HUES48 (cell line): ENCODE measurements around the gene ZBTB39.

Experiments used
- H3K27ac ChIP-seq: one replicate; pipeline ENCODE4 v1.7.0; 2013; ENCODE audit warnings: low read depth, low read length, inconsistent platforms
- H3K27me3 ChIP-seq: 2 replicates; pipeline ENCODE4 v1.6.1; 2013; ENCODE audit warnings: mild to moderate bottlenecking, low read length; ENCODE audit not compliant: control insufficient read depth, insufficient read depth
- H3K36me3 ChIP-seq: 2 replicates; pipeline ENCODE4 v1.6.1; 2013; ENCODE audit warnings: low read length; ENCODE audit not compliant: control insufficient read depth, insufficient read depth
- H3K4me1 ChIP-seq: 2 replicates; pipeline ENCODE4 v1.6.1; 2013; ENCODE audit warnings: mild to moderate bottlenecking, low read length; ENCODE audit not compliant: control insufficient read depth, insufficient read depth
- H3K4me3 ChIP-seq: 2 replicates; pipeline ENCODE4 v1.5.1; 2013; ENCODE audit warnings: mild to moderate bottlenecking, low read depth, low read length
- H3K9ac ChIP-seq: 2 replicates; pipeline ENCODE4 v1.6.1; 2013; ENCODE audit warnings: mild to moderate bottlenecking, low read depth, low read length, moderate library complexity
- H3K9me3 ChIP-seq: 2 replicates; pipeline ENCODE4 v1.6.1; 2013; ENCODE audit warnings: low read length; ENCODE audit not compliant: control insufficient read depth, insufficient read depth

ZBTB39 gene

DNA sequence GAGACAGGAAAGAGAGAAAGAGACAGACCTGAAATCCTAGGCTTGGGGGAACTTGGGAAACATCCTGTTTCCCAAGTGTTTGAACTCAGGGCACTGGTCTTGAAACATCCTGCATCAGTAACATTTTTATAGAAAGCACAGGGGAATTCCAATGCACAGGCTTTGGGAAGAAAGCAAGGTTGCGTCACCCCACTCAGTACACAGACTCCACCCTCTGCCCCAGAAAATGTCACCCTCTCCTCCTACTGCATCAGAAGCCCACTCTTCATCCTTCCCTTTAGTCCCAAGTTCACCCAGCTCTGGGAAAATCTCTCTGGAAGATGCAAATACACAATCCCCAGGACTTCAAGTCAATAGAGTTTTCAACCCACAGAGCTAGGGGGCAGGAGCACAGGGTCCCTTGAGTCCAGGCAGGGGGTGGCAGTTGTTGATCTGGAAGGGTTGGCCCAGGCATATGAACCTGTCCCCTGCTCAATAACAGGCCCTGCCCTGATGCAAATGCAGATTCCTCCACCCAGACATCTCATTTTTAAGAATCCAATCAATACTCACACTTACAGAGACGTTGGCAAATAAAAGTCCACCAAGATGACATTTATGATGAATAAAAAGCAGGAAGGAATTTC, 50.6 kb downstream of the ZBTB39 start:
- no peaks in the 10 kb centered on the region for H3K4me1 ChIP-seq
- no peaks in the 10 kb centered on the region for H3K36me3 ChIP-seq
- no peaks in the 10 kb centered on the region for H3K27me3 ChIP-seq
- no peak overlapping the region for H3K27ac ChIP-seq
- H3K9ac ChIP-seq, result no peak overlapping the region
- no peak overlapping the region for H3K4me3 ChIP-seq
- H3K9me3 ChIP-seq, result peaks cover 17% of the 10 kb centered on the region

DNA sequence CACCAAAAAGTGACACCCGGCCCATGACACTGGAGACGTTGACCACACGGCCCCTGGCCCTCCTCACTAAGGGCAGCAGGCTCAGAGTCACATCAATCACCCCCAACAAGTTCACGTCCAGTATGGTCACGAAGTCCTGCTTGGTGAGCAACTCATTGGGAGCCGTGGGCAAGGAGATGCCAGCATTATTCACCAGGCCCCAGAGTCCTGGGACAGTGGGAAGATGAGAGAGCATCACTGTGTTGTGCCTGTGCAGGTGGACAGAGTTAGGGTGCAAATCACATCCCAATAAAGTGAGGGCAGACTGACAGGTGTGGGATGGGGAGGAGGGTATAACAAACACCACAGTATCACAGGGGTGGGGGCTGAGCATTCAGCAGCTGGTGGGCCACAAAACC, 51.4 kb downstream of the ZBTB39 start:
- Histone ChIP-seq H3K27ac (no peak overlapping the region), H3K36me3 (no peaks in the 10 kb centered on the region), H3K27me3 (no peaks in the 10 kb centered on the region), H3K9me3 (peaks cover 17% of the 10 kb centered on the region), H3K4me1 (no peaks in the 10 kb centered on the region), H3K4me3 (no peak overlapping the region), H3K9ac (no peak overlapping the region)

DNA sequence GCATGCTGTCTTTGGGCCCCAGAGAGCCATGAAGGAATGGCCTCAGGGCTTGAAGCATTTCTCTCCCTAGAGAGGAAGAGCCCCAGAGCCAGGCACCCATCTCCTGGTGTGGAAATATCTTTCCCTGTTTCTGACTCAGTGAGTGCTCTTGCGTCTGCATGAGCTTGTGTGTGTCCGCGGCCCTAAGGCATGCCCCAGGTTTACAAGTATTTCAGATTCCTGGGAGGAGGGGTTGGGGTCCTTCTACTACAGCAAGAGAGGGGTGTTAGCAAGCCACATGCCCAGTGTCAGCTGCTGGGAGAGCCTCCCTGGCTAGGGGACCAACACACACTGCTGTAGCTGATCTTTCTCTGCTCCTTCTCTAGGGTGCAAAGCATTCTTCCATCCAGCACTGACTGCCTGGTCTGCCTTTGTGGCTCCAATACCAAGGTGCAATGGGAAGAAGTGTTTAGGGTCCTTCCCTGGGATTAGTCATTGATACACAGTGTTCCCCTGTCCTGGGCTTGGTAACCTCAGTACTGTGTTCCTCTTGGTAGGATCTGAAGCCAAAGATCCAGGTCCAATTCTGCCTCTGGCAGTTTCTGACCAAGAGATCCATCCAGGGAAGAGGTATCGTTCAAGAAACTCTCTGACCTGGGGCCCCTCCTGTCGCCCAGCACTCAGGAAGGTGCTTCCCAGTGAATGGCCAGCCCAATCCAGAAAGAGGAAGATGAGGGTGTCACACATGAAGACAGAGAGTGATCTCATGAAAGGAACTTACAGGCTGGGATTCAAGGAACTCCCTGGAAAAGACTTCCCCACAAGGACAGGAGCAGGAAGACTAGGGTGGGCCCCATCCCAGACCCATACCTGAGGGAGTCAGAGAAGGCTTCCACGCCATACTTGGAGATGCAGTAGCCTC, 52.0 kb downstream of the ZBTB39 start:
- Histone ChIP-seq H3K4me3 (no peak overlapping the region), H3K27ac (no peak overlapping the region), H3K9ac (no peak overlapping the region), H3K27me3 (no peaks in the 10 kb centered on the region), H3K9me3 (peaks cover 15% of the 10 kb centered on the region), H3K4me1 (no peaks in the 10 kb centered on the region), H3K36me3 (no peaks in the 10 kb centered on the region)

DNA sequence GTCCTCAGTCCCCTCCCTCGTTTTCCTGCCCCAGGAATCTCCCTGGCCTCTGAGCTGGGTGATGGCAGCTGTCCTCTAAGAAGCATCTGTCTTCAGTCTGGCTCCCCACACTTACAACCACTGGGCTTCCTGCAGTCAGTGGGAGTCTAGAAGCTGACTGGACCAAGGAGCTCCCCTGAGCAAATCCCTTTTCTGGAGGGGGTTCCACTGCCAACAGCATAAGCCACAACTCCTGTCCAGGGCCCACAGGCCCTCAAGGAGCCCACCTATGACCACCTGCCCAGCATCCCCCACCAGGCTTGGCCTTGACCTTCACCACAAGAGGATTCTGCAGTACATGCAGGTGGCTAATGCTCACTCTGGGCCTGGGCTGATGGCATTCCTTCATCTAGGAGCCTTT, 53.0 kb downstream of the ZBTB39 start:
- Histone ChIP-seq H3K27ac (no peak overlapping the region), H3K9ac (no peak overlapping the region), H3K9me3 (peaks cover 7% of the 10 kb centered on the region), H3K4me3 (no peak overlapping the region), H3K27me3 (no peaks in the 10 kb centered on the region), H3K36me3 (no peaks in the 10 kb centered on the region), H3K4me1 (no peaks in the 10 kb centered on the region)

DNA sequence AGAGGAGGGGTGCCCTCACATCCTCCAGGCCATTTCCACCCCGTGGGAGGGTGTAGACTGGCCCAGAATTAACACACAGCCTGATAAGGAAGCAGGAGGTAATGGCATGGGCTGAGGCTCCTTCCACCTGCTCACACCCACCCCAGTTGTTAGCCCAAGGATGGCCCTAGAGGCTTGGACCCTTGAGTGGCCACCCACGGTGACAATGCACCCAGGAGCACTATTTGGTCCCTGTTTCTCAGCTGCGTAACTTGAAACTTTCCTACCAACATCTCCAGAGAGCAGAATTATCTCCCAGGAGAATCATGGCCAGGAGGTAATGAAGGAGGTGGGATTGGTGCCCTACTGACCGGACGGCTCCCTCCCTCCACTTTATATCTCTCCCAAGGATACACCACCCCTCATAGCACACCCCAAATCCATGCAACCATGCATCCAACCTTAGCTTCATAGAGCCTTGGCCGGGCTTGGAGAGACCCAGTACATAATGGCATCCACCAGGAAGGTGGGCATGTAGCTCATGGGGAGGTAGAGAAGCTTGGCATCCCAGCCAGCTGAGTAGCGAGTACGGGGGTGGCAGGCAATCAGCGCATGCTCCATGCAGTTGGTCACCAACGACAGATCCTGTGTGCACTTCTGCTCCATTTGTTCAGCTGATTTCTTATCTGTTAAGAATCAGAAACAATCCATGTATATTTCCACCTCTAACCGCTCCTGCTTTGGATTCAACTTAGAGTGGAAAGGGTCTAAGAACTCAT, 54.6 kb downstream of the ZBTB39 start:
- Histone ChIP-seq H3K4me1 (no peaks in the 10 kb centered on the region), H3K9me3 (no peaks in the 10 kb centered on the region), H3K36me3 (no peaks in the 10 kb centered on the region), H3K4me3 (no peak overlapping the region), H3K27me3 (no peaks in the 10 kb centered on the region), H3K9ac (no peak overlapping the region), H3K27ac (no peak overlapping the region)

DNA sequence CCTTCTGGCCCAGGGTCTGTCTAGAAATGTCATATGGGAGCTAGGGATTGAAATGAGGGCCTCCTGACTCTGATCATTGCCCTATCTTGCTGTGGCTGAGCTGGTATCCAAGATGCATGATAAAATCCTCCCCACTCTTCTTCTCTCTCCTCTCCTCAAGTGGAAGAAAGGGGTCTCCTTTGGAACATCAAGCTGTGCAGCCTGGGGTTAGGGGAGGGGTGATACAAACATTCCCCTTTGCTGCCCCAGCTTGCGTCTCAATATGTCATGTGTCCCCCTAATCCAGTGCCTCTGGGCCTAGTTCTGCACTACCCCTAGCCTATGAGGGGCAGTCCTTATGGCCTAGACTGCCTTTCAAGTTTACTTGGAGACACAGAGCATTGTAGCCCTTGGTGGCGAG, 57.5 kb downstream of the ZBTB39 start:
- no peak overlapping the region for H3K9ac ChIP-seq
- no peaks in the 10 kb centered on the region for H3K9me3 ChIP-seq
- no peak overlapping the region for H3K4me3 ChIP-seq
- H3K27ac ChIP-seq, result no peak overlapping the region
- no peaks in the 10 kb centered on the region for H3K36me3 ChIP-seq
- H3K27me3 ChIP-seq, result no peaks in the 10 kb centered on the region
- H3K4me1 ChIP-seq, result no peaks in the 10 kb centered on the region
